ENCODE measurements around the gene FBXL5.

- TF ChIP-seq EZH2 (IDR thresholded peaks at IDR 0.05; ENCODE audit: borderline replicate concordance, low read depth, low read length, poor library complexity, severe bottlenecking), result no peak
- TF ChIP-seq CTCF (conservative IDR thresholded peaks at IDR 0.05; ENCODE audit: low read depth, low read length), result no peak
These were observed 16.7 kb downstream of the FBXL5 start for GRCh38 chr4:15638418-15638817.
